ENCODE measurements around the gene KIF21B.

- TF ChIP-seq CTCF (conservative IDR thresholded peaks at IDR 0.05; ENCODE audit: low read length) = no peak
- TF ChIP-seq EZH2phosphoT487 (IDR thresholded peaks at IDR 0.05; ENCODE audit: borderline replicate concordance) = no peak
Measured at GRCh38 chr1:201000391-201000790, 23.1 kb downstream of the KIF21B start.
